Hypothalamus (tissue), 51 donors: Measurements from ENCODE around the gene MX2.

ENCODE experiments used
- DNase-seq, 51 donors: peaks; one replicate each; lab custom pipeline; 2025; lab: John Stamatoyannopoulos, UW

MX2 gene

GRCh38 chr21:41375875-41376274 is 14.0 kb downstream of the MX2 start:
- DNase-seq: no peak

GRCh38 chr21:41377715-41378114 is 15.9 kb downstream of the MX2 start:
- no peak for DNase-seq

GRCh38 chr21:41378849-41379248 is 17.0 kb downstream of the MX2 start:
- DNase-seq: no peak

GRCh38 chr21:41379901-41380300 is 18.1 kb downstream of the MX2 start:
- no peak for DNase-seq

- no peak for DNase-seq
Measured at GRCh38 chr21:41381731-41382130, 19.9 kb downstream of the MX2 start.

- DNase-seq: no peak
Measured at GRCh38 chr21:41387042-41387819, 25.4 kb downstream of the MX2 start.

- no peak for DNase-seq
Measured at GRCh38 chr21:41387824-41388223, 26.0 kb downstream of the MX2 start.

GRCh38 chr21:41388259-41388658 is 26.4 kb downstream of the MX2 start:
- DNase-seq: no peak

- no peak for DNase-seq
Measured at GRCh38 chr21:41390043-41390639, 28.3 kb downstream of the MX2 start.

- DNase-seq: no peak
Measured at GRCh38 chr21:41393876-41394465, 32.1 kb downstream of the MX2 start.

GRCh38 chr21:41396558-41397075 is 34.8 kb downstream of the MX2 start:
- peak in 5 of 51 donors; percentile 6 to 22 (median 9) for DNase-seq

- no peak for DNase-seq
Measured at GRCh38 chr21:41397471-41397891, 35.7 kb downstream of the MX2 start.

GRCh38 chr21:41398251-41398650 is 36.4 kb downstream of the MX2 start:
- DNase-seq: no peak

GRCh38 chr21:41398831-41399230 is 37.0 kb downstream of the MX2 start:
- DNase-seq: no peak

GRCh38 chr21:41399246-41399800 is 37.5 kb downstream of the MX2 start:
- no peak for DNase-seq

GRCh38 chr21:41402231-41402630 is 40.4 kb downstream of the MX2 start:
- no peak for DNase-seq

- no peak for DNase-seq
Measured at GRCh38 chr21:41402796-41403195, 41.0 kb downstream of the MX2 start.

GRCh38 chr21:41403331-41403730 is 41.5 kb downstream of the MX2 start:
- no peak for DNase-seq

- DNase-seq: no peak
Measured at GRCh38 chr21:41403966-41404365, 42.1 kb downstream of the MX2 start.

GRCh38 chr21:41405321-41405720 is 43.5 kb downstream of the MX2 start:
- DNase-seq: no peak

- DNase-seq: no peak
Measured at GRCh38 chr21:41406340-41406739, 44.5 kb downstream of the MX2 start.
